ENCODE data around the gene KLHL10.
"Not testable (repeated sequence)": the region's sequence is repeated elsewhere in the genome, so short reads cannot be mapped to it uniquely, and the experiment has no call there.

Gene KLHL10

DNA sequence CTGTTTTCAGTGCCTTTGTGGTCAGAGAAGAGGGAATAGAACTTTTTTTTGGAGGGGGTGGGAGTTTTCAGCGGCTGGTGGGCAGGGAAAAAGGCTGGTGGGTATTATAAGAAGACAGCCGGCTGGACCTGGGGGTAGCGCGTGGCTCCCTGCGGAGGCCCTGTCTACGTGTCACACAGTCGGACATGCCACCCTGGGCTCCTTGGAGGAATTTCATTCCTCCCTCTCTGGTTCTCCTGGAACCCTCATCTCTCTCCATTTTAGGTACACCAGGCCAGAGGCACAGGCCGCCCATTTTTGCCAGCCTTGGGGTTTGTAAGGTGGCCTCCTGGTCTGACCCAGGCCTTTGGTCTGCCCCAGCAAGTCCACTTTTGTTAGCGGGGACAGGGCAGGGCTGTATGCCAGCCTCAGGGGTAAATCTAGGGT is 23.9 kb upstream of the KLHL10 start:
- no peak for DNase-seq

DNA sequence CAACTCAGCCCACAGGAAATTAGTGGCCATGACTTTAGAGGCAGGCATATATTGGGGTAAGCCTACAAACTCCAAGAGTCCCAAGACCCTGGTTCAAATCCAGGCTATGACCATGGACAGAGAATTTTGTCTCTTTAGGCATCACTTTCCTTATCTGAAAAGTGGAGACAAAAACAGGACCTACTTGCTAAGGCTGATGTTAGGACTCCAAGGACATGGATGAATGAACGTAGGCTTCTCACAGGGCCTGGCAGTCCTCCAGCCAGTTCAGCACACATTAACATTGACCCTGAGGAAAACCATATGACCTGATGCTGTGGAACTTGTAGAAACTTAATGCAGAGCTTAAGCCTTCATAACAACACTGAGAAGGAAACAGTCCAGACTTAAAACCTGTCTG is 23.4 kb upstream of the KLHL10 start:
- DNase-seq = no peak

DNA sequence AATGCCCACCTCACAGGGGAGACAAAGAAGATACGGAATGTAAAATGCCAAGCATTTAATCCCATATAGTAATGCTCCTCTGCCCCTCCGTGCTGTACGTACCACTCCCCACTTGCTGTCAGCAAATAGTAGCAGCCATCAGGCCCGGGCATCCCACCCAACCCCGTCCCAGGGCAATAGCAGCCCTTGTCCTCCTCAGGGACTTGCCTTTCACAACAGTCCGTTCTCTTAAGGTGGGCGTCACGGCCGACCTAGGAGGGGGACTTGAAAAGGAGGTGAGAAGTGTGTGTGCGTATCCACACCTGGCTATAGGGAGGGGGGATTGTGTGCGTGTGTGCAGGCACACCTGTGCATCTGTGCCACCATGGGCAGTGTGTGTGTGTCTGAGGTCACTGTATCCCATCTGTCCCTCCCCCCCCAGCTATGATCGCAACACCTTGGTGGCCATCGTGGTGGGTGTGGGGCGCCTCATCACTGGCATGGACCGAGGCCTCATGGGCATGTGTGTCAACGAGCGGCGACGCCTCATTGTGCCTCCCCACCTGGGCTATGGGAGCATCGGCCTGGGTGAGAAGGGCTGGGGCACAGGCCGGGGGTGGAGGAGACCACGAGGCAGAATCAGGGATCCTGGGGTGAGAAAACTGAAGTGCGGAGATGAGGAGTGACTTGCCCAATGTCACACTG is 20.8 kb upstream of the KLHL10 start:
- no peak for DNase-seq

DNA sequence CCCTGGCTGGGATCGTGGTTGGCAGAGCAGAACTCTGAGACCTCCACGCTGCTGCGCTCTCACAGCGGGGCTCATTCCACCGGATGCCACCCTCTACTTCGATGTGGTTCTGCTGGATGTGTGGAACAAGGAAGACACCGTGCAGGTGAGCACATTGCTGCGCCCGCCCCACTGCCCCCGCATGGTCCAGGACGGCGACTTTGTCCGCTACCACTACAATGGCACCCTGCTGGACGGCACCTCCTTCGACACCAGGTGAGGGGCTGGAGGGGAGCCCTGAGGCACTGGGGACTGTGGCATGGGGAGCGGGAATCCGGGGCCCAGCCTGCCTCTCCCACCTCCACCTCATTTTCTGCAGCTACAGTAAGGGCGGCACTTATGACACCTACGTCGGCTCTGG is 19.6 kb upstream of the KLHL10 start:
- DNase-seq = no peak

DNA sequence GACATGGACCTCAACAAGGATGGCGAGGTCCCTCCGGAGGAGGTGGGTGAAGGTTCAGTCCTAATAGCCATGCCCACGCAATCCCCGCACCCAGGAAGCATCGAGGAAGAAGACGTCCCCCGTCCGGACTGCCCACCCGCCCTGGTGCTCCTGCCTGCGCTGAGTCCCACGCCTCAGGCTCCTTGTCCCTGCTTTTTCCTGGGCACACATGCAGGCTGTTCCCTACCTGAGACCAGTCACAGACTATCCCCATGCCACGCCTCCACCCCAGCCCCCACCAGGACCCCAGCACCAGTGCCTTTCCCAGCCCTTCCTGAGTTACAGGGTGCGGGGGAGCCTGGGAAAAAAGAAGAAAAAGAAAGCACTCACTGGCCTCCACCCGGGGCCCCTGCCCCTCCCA is 15.8 kb upstream of the KLHL10 start:
- no peak for DNase-seq

DNA sequence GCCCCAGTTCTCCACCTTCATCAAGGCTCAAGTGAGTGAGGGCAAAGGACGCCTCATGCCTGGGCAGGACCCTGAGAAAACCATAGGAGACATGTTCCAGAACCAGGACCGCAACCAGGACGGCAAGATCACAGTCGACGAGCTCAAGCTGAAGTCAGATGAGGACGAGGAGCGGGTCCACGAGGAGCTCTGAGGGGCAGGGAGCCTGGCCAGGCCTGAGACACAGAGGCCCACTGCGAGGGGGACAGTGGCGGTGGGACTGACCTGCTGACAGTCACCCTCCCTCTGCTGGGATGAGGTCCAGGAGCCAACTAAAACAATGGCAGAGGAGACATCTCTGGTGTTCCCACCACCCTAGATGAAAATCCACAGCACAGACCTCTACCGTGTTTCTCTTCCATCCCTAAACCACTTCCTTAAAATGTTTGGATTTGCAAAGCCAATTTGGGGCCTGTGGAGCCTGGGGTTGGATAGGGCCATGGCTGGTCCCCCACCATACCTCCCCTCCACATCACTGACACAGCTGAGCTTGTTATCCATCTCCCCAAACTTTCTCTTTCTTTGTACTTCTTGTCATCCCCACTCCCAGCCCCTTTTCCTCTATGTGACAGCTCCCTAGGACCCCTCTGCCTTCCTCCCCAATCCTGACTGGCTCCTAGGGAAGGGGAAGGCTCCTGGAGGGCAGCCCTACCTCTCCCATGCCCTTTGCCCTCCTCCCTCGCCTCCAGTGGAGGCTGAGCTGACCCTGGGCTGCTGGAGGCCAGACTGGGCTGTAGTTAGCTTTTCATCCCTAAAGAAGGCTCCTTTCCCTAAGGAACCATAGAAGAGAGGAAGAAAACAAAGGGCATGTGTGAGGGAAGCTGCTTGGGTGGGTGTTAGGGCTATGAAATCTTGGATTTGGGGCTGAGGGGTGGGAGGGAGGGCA is 15.1 kb upstream of the KLHL10 start:
- no peak for DNase-seq

DNA sequence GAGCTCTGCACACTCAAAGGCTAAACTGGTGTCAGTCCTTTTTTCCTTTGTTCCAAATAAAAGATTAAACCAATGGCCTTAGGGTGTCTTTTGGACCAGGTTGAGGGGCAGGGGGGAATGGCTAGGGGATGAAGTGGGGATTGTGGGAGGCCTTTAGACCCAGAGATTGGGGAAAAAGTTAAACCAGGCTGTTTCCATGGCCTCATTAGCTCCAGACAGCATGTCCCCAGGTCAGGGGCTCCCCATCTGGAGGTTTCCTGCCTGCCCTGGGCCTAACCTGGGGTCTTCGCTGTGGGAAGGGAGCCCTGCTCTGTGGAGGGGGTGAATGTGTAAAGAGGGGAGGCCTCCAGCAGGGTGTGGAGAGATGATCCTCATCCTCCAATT is 14.5 kb upstream of the KLHL10 start:
- DNase-seq = no peak

DNA sequence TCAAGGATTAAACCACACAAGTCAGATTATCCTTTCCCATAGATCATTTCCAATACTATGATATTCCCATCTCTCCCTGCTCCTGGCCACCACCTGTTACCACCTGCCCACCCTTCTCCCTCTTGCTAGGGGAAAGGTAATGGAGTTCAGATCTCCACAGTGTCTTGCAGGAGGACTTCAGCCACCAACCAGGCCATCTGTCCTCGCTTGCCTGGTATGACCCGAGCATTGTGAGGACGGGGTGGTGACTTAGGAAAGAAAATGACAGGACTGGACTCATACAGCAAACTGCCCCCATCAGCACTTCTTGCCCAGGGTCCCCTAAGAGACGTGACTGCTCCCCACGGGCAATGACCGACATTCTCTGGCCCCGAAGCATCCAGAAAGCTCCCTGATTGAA is 14.0 kb upstream of the KLHL10 start:
- DNase-seq = no peak

DNA sequence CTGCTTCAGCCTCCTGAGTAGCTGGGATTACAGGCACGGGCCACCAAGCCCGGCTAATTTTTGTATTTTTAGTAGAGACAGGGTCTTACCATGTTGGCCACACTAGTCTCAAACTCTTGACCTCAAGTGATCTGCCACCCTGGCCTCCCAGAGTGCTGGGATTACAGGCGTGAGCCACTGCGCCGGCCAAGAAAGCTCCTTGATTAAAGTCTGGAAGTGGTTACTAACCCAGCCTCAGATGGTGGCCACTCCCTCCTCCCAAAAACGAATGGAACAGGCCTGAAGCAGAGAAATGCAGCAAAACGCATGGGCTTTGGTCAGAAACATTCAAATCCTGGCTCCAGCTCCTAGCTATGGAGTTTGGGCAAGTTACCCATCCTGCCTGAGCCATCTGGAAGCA is 13.5 kb upstream of the KLHL10 start:
- DNase-seq = no peak

DNA sequence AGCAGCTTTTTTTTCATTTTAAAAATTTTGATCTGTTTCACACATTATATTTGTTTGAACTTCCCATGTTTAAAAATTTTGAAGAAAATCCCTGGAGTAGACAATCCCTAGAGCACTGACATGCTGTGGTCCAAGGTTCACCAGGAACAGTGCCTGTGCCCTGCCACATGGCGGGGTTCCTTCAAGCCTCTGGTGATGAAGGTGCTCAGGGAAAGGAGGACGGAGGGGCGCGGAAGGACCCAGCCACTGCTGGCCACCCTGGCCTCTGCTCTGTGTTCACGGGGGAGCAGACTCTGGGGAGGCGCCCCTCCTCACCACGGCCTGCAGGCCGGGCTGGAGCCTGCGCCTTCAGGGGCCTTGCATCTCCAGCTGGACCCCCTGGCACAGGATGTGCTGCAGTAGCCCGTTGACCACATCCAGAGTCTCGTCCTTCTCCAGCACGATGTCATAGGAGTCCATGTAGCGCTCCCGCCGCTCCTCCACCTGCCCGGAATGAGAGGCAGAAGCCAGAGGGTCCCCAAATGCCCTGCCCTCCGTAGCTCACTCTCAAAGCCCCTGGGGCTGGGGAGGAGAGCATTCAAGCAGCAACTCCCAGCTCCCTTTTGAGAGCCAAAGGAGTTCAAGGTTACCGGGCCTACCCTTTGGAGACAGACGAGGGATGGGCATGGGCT is 12.3 kb upstream of the KLHL10 start:
- DNase-seq = no peak

DNA sequence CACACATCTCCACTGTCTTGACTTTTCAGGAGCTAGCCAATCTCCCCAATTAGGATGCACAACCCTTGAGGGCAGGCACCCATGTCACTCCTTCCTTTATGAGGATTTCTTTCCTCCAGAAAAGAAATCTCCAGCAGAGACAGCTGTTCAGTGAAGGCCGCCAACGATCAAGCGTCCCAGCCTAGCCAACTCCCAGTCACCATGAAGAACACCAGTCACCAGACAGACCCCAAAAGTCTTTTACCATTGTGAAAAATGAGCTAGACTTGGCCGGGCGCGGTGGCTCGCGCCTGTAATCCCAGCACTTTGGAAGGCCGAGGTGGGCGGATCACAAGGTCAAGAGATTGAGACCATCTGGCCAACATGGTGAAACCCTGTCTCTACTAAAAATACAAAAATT is 7.7 kb upstream of the KLHL10 start:
- DNase-seq = not testable (repeated sequence)

DNA sequence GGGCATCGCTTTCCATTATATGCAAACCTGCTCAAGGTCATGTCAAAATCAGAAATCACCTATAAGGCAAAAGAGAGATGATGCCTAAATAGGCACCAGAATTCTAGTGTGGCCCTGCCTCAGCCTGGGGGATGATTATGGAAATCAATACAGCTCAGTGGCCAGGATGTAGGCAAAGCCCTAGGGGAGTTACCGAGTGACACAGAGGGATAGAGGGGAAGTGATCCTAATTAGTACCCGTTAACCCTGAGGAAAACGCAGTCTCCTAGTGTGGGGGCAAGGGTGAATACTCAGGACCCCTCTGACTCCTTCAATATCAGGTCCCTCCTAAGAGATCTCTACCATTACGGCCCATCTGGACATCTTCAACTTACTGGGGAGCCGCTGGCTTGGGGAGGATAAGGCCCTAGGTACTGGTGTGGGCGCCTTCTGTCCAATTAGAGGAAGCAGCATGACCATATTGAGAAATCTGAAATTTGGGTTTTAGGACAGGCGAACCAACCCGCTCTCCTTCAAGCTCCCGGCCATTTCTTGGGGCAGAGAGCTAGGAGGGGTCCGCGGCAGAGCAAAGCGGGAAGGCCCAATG is 2.3 kb upstream of the KLHL10 start:
- no peak for DNase-seq

DNA sequence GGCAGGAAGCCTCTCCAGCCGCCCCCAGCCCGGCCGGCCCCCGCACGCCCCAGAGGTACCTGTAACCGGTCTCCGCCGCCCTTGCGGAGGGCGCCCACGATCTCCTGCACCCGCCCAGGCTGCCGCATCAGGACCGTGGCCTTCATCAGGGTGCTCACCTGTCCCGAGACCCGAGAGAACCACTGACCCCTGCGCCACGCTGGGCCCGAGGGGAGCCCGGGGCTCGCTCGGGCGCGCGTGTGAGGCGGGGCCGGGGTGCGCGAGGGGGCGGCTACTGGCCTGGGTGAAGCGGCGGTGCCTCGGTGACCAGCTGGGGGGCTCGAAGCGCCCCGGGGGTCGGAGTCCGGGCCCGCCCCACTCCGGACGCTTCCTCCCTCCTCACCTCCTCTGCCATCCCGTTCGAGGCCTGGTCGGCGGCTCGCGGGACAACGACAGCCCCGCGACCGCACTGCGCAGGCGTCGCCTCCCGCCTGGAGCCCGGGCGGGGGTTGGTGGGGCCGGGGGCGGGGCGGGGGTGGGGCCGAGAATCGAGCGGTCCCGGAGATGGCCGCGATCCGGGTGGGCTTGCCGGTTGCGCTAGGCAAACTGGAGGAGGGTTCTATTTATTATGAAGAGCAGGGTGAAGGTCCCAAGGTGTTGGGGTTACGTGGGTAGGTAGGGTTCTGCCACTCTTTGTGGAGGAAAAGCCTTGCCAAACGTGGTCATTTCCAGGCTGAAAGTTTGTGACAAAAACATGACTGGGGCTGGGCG is 1.6 kb upstream of the KLHL10 start, which contains the start of gene NT5C3B:
NT5C3B (minus strand) TSS at position 433 of the 750 bp plus-strand sequence; CDS start at position 394, 39 bp downstream.
- no peak for DNase-seq

DNA sequence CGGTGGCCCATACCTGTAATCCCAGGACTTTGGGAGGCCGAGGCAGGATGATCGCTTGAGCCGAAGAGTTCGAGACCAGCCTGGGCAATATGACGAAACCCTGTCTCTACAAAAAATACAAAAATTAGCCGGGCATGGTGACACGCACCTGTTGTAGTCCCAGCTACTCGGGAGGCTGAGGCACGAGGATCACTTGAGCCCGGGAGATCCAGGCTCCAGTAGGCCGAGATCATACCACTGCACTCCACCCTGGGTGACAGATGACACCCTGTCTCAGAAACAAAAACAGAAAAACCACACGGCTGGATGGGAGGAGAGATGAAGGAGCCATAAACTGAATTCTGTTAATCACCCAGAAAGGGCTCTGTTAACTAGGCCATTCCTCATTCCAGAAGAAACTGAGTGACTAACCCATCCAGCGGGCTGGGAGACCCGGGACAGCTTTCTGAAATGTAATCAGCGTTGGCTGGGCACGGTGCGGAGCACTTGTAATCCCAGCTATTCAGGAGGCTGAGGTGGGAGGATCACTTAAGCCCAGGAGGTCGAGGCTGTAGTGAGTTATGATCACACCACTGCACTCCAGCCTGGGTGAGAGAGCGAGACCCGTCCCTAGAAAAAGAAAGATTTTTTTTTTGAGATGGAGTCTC is 952 bp upstream of the KLHL10 start:
- no peak for DNase-seq

DNA sequence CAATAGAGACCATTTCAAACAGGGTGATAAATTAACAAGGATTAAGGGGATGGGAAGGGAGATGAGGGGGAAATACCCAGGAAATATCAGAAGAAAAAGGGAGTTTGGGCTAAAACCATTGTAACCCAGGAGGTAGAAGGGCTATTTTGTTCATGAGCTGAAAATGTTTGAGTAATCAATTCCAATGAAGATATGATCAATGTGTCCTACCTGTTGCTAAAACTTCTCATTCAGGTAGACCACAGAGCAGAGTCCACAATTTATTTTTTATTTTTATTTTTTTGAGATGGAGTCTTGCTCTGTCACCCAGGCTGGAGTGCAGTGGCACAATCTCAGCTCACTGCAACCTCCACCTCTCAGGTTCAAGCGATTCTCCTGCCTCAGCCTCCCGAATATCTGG is 1.8 kb downstream of the KLHL10 start:
- not testable (repeated sequence) for DNase-seq

DNA sequence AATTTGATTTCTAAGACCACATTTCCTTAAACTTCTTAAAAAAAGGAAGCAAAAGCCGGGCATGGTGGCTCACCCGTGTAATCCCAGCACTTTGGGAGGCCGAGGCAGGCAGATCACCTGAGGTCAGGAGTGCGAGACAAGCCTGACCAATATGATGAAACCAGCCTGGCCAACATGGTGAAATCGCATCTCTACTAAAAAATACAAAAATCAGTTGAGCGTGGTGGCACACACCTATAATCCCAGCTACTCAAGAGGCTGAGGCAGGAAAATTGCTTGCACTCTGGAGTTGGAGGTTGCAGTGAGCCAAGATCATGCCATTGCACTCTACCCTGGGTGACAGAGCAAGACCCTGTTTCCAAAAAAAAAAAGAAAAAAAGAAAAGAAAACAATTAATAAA is 3.2 kb downstream of the KLHL10 start:
- DNase-seq = not testable (repeated sequence)

DNA sequence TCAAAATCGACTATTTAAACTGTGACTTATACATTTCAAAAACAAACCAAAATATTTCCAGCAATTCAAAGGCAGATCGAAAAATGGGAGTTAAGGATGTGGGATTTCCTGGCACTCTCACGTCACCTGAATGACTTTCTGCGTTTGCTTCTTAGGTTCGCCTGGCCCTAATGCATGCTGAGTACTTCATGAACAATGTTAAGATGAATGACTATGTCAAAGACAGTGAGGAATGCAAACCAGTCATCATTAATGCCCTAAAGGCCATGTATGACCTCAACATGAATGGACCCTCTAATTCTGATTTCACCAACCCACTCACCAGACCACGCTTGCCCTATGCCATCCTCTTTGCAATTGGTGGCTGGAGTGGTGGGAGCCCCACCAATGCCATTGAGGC is 7.3 kb downstream of the KLHL10 start:
- no peak for DNase-seq

DNA sequence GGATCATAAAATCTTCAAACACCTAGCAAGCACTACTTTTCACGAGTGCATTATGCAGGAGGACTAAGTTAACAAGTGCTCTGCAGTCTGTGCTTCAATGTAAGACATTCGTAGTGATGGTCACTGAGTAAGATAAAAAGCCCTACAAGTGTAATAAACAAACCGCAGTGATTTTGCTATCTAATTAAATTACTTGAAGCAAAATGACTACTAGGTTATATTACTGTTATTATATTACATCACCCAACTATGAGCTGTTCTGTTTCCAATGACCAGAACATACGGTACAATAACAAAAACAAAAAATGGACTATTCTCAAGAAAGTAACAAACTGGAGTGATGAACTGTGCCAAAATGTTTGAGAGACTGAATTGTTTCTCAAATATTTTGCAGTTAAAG is 11.2 kb downstream of the KLHL10 start:
- DNase-seq = no peak

DNA sequence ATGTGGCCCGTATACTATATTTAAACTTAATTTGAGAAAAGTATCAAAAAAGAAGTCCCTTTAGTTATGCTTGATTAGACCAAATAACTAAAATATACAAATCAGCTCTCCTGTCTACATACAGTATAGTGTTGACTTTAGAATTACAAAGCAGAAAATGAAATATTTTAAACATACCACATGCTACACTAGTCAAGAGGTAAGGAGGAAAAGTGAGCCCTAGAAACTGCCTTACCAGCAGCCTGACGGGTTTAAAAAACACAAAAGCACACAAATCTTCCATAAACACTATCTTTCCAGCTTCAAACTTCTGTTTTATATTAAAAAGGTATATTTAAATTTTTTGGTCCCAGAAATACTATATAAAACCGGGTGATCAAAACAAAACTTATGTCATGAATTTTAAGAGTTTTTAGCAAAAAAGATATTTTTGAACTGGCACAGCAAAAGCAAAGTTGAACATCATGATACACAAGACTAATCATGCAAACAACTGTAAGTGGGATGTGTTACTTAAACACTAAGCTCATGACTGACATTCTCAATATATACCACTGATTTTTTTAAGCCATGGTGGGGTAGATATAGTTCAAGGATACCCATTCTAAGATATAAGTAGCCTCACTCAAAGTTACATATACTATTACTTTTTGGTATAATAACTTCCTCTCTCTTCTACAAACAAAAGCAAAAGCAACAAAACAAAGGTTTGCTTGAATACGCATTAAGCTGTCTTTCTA is 11.8 kb downstream of the KLHL10 start:
- no peak for DNase-seq

DNA sequence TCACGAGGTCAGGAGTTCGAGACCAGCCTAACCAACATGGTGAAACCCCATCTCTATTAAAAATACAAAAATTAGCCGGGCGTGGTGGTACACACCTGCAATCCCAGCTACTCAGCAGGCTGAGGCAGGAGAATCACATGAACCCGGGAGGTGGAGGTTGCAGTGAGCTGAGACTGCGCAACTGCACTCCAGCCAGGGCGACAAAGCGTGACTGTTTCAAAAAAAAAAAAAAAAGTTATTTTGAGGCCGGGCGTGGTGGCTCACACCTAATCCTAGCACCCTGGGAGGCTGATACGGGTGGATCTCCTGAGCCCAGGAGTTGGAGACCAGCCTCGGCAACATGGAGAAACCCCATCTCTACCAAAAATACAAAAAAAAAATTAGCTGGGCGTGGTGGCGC is 13.8 kb downstream of the KLHL10 start:
- not testable (repeated sequence) for DNase-seq

DNA sequence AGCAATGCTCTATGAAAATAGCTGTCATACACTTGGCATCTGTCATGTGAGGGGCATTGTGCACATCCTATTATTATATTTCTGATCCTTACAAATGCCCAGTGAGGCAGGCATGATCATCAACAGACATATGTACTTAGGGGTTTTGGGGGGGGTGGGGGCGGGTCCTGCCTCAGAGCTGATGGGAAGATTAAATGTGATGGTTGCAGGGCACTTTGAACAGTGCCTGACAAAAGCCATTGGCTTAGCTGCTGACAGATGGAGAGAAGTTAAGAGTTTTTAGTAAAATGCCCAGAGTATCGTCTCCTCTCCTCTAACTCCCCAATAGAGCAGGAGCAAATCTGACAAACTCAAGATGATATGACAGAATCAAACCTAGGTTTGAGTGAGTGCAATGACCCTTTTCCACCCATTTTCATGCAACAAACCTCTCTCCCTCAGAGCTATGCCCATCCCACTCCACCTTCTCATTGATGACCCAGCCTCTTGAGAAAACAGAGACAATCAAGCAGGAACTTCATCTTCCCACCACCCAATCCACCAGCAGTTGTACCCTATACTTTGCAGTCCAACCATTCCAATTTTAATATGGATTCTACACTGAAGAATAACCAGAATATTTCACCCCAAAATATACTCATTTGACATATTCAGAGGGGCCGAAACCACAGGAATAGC is 22.8 kb downstream of the KLHL10 start:
- DNase-seq = no peak

Data from COR-L47 (cell line).